Right renal pelvis (tissue), 4 donors: ENCODE measurements around the gene PCK1. TPM values are rescaled to one million over a fixed set of nuclear protein-coding genes. Genes with fewer than 3 reads are reported as not detected.
"Not testable (repeated sequence)": the region's sequence is repeated elsewhere in the genome, so short reads cannot be mapped to it uniquely, and the experiment has no call there.

Source experiments
- DNase-seq, 4 donors: peaks; one replicate each; pipeline ENCODE4 v3.0.0-alpha.2; 2013; ENCODE audit warnings: low read depth in 4 of 4, low spot score in 3 of 4, missing footprints in 1 of 4
- polyA plus RNA-seq, 4 donors: library from polyadenylated mRNA; unstranded; fragments of 120-200 nt; gene quantifications; one replicate each; pipeline ENCODE4 v1.2.1, GENCODE V29; 2013; ENCODE audit not compliant: insufficient read length in 4 of 4

PCK1 gene
- 10 to 100 TPM in 2 of 4 donors, 1 to 10 TPM in 2; 4.5 to 23.0 (median 14.6) TPM for polyA plus RNA-seq

GRCh38 chr20:57560554-57561355 lies at the start of gene PCK1:
PCK1 (plus strand) TSS chr20:57561110; CDS start chr20:57561412, 302 bp downstream.
- no peak for DNase-seq

GRCh38 chr20:57511709-57512108 lies 49.2 kb upstream of the PCK1 start:
- DNase-seq: not testable (repeated sequence)

GRCh38 chr20:57512432-57512831 lies 48.5 kb upstream of the PCK1 start:
- no peak for DNase-seq

GRCh38 chr20:57513199-57513598 lies 47.7 kb upstream of the PCK1 start:
- no peak for DNase-seq

GRCh38 chr20:57514273-57514751 lies 46.6 kb upstream of the PCK1 start:
- peak; percentile 44 to 64 (median 60) for DNase-seq

- DNase-seq: no peak
Observed at GRCh38 chr20:57517904-57518303, 43.0 kb upstream of the PCK1 start.

- no peak for DNase-seq
Observed at GRCh38 chr20:57522380-57523140, 38.4 kb upstream of the PCK1 start.

- no peak for DNase-seq
Observed at GRCh38 chr20:57523782-57524181, 37.1 kb upstream of the PCK1 start.

- no peak for DNase-seq
Observed at GRCh38 chr20:57524511-57525176, 36.3 kb upstream of the PCK1 start, which contains the start of gene CTCFL. CTCFL (minus strand) TSS chr20:57525140; CDS start chr20:57524205, 935 bp downstream.

- no peak for DNase-seq
Observed at GRCh38 chr20:57525328-57526086, 35.4 kb upstream of the PCK1 start.

GRCh38 chr20:57526087-57526884 lies 34.6 kb upstream of the PCK1 start:
- DNase-seq: no peak

GRCh38 chr20:57526885-57527460 lies 33.9 kb upstream of the PCK1 start:
- no peak for DNase-seq

GRCh38 chr20:57527728-57528127 lies 33.2 kb upstream of the PCK1 start:
- no peak for DNase-seq

GRCh38 chr20:57528148-57528547 lies 32.8 kb upstream of the PCK1 start:
- no peak for DNase-seq

- no peak for DNase-seq
Observed at GRCh38 chr20:57529160-57529585, 31.7 kb upstream of the PCK1 start.

- no peak for DNase-seq
Observed at GRCh38 chr20:57529810-57530209, 31.1 kb upstream of the PCK1 start.

GRCh38 chr20:57530327-57530981 lies 30.5 kb upstream of the PCK1 start:
- DNase-seq: no peak

GRCh38 chr20:57532104-57532503 lies 28.8 kb upstream of the PCK1 start:
- DNase-seq: no peak
